NCI-H446 treated with DMSO at 0.1 percent for 48 hours (cell line): Measurements from ENCODE around the gene CORO7.

Source experiments
- DNase-seq: peaks from one replicate; lab custom pipeline; 2025; lab: John Stamatoyannopoulos, UW

CORO7 gene

DNA sequence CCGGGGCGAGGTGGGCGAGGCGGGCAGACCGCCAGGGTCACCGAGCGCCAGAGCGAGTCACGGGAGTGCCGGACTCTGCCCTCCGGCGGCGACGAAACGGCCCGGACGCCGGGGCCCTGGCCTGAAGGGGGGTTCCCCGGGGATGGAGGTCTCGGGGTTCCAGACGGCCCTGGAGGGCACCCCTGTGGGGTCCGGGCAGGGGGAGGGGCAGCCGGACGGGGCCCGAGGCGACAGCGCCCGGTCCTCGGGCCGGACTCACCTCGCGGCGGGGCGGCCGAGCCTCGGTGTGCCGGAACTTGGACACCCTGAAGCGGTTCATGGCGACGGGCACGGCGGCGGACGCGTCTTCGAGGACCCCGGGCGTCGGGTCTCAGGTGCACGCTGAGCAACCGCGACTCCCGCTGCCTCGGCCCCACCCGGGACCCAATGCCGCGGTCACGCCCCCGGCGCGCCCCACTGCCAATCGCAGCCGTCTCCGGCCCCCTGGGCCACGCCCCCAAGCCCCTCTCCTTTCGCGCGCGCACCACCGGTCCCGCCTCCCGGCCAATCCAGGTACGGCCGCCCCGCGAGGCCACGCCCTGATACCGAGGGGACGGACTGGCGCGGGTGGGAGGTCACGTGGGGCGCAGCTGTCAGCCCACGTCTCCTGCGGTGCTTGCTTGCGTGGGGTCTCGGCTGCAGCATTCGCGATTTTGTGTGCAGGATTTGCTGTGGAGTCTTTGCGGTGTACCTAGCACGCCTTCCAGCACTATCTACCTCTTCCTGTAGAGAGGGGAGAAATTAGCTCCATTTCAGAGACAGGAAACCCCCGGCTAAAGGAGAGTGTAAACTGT is at the start of gene CORO7:
Gene CORO7, minus strand, starts transcription at position 397 of the 833 bp plus-strand sequence. Its CDS starts 78 bp downstream, at position 319.
- DNase-seq: peak; percentile 73

GRCh38 chr16:4463522-4464163 is 47.2 kb upstream of the CORO7 start:
- no peak for DNase-seq

GRCh38 chr16:4461250-4462085 is 45.1 kb upstream of the CORO7 start:
- no peak for DNase-seq

GRCh38 chr16:4460936-4461249 is 44.5 kb upstream of the CORO7 start:
- DNase-seq: no peak

DNA sequence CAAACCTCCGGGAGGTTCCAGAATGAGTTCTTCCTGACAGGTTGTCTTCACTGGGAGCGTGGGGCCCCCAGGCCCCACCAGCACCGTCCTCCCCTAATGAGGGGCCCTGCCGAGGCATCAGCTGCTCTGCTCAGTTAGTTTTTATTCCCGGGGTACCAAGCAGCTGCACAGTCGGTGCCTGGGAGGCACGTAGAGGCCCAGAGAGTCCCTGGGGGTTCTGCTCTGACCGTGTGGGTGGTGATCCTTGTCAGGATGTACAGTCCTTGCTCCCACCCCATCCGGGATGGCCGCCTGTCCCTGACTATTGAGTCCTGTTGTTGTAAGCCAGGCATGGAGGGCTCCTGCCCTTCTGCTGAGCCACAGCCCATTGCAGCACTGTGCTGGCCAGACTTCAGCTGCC is 39.6 kb upstream of the CORO7 start:
- no peak for DNase-seq

- no peak for DNase-seq
These were observed 38.7 kb upstream of the CORO7 start for GRCh38 chr16:4455081-4455480.

DNA sequence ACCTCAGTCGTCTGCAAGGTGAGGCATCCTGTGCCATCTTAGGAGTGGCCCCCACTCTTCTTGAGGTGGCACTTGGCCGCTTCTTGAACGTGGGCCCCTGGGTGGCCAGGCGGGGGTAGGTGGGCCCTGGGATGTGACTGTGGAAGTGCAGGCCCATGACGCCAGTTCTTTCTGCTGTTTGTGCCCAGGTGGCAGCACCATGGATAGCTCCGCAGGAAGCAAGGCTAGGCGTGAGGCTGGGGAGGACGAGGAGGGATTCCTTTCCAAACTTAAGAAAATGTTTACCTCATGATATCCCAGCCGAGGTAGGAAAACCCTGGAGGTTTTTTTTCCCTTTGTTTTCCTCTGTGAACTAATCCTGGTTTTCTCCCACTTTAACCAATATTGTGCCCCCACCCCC is 38.2 kb upstream of the CORO7 start:
- no peak for DNase-seq

DNA sequence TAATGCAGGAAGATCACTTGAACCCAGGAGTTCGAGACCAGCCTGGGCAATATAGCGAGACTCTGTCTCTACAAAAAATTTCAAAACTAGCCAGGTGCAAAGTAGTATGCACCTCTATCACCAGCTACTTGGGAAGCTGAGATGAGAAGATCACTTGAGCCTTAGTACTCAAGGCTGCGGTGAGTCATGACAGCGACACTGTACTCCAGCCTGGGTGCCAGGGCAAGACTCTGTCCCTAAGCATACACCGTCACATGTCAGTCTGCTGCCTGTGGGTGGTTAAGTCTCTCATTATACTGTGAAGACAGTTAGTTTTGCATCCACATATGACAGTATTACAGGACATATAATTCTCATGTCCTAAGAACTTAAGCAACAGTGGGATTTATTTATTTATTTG is 36.3 kb upstream of the CORO7 start:
- no peak for DNase-seq

DNA sequence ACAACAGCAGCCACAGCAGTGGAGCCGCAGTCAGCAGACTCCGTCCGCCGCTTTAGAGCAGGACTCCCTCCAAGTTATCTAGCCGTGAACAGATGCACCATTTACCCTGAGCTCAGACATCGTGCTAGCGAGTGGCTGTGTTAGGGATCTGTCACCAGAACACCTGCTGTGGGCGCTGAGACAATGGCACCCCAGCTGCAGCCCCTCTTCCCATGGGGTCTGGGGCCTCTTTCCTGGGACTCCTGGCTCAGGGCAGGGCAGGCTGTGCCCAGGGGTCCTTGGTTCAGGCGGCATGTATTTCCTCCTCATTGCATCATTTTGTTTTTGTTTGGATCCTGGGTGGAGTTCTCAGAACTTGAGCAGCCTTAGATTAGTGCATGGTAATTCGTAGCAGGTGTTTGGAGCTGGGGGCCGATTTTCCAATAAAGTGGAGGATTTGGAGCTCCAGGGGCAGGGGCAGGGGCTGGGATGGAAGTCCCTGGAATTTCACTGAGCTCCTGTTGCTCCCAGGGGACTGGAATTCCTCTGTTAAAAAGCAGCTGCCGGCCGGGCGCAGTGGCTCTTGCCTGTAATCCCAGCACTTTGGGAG is 34.6 kb upstream of the CORO7 start:
- no peak for DNase-seq

DNA sequence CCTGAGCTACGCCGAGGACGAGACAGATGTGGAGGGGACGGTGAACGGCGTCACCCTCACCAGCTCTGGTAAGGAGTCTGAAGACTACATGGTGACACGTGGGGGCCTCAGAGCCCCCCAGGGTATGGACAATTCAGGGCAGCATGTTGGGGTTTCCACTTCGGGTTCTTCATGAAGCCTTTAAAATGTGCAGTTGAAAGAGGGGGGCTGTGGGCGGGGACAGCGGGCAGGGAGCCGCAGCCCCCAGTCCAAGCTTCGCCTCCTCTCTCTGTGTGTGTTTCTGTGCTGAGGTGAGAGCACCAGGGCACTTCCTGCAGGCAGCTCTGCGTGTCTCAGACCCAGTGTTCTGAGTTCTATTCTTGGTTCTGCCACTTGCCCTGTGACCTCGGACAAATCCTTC is 34.0 kb upstream of the CORO7 start:
- DNase-seq: no peak

DNA sequence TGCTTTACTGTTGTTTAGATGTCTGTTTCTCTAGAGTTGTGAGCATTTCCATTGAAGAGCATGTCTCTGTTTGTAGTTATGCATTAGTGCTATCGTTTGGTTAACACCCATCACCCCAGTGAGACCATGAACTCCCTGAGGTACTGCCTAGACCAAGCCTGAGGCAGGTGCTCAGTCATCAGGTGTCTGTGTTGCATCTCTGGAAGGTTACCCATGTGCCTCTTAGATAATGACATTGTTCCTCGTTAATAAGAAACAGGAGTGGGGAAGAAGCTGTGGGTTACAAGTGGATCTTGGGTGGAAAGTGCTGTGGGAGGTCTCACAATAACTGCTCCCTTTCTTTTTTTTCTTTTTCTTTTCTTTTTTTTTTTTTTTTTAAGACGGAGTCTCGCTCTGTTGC is 27.6 kb upstream of the CORO7 start:
- DNase-seq: no peak

DNA sequence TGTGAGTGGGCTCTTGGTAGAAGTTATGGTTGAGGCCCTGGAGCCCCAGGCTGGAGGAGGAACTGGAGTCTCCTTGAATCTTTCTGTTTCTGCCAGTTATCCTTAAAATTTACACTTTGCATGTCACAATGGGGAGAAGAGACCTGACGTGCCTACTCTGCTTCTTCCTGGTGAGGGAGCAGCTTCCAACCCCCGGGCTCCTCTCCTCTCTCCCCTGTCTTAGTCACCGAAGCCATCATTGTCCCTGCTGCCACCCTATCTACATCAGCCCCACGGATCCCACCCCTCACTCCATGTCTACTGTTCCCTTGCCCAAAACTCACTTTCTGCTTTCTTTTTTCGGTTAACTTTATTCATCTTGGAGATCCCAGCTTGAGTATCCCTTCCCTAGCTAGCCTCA is 26.9 kb upstream of the CORO7 start:
- no peak for DNase-seq

GRCh38 chr16:4442371-4442770 is 26.0 kb upstream of the CORO7 start:
- DNase-seq: no peak

- no peak for DNase-seq
These were observed 21.0 kb upstream of the CORO7 start for GRCh38 chr16:4437366-4437765.

DNA sequence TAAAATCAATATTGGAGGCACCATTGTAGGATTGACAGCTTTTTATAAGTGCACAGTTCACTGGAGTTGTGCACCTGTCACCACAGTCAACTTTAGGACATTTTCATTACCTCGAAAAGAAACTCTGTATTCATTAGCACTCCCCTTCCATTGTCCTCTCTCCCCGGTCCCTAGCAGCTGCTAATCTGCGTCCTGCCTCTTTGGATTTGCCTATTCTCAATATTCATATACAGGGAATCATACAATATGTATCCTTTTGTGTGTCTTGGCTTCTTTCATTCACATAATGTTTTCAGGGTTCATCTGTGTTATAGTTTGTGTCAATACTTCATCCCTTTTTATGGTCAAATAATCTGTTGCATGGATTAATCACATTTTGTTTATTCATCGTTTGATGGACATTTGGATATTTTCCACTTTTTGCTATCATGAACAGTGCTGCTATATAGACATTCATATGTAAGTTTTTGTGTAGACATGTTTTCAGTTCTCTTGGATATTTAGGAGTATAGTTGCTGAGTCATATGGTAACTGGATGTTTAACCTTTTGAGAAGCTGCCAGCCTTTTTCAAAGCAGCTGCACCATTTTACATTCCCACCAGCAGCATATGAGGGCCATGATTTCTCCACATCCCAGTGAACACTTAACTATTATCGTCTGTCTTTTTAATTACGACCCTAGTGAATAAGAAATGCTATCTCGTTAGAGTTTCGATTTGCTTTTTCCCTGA is 19.1 kb upstream of the CORO7 start:
- no peak for DNase-seq

- DNase-seq: no peak
These were observed 17.8 kb upstream of the CORO7 start for GRCh38 chr16:4433914-4434787.

GRCh38 chr16:4433228-4433627 is 16.8 kb upstream of the CORO7 start:
- no peak for DNase-seq

GRCh38 chr16:4431023-4431422 is 14.6 kb upstream of the CORO7 start:
- no peak for DNase-seq

DNA sequence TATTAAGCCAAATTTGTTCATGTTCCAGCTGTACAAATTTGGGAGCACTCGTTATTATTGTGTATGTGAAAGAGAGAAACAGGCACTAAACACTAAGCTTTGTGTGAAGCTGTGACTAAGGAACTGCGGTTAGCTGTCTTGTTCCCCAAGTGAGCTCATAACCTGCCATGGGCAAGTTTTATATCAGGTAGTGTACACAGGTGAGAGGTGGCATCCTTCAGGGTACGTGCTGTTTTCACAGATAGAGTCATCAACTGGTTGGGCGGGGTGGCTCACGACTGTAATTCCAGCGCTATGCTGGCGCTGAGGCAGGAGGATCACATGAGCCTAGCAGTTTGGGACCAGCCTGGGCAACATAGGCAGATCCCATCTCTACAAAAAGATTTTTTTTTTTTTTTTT is 12.1 kb upstream of the CORO7 start:
- DNase-seq: no peak

GRCh38 chr16:4426722-4427372 is 10.5 kb upstream of the CORO7 start:
- no peak for DNase-seq
